Activated naive CD4-positive, alpha-beta T cell treated with anti-CD3 and anti-CD28 coated beads, Interleukin-2, amount 10 ng/mL, durations not matched to agents 7 days and 5 days (primary cell): Measurements from ENCODE around the gene HACL1.

Experiments used
- CTCF ChIA-PET: fragments of 350-600 bp; sonication (Branson Sonifier 250); formaldehyde crosslinking; loops from one replicate; lab custom pipeline; 2021; ENCODE audit warnings: antibody characterized with exemption; lab: Charles Lee
- DNase-seq: peaks from one replicate; pipeline ENCODE4 v3.0.0-alpha.2; 2020
- H3K27ac Mint-ChIP-seq: one replicate; pipeline ENCODE4 v1.8.0; 2021; ENCODE audit warnings: mild to moderate bottlenecking, moderate library complexity, mixed read lengths
- H3K27me3 Mint-ChIP-seq: one replicate; pipeline ENCODE4 v1.8.0; 2021; ENCODE audit warnings: mild to moderate bottlenecking, mixed read lengths
- H3K36me3 Mint-ChIP-seq: one replicate; pipeline ENCODE4 v1.8.0; 2021; ENCODE audit warnings: mixed read lengths
- H3K4me1 Mint-ChIP-seq: one replicate; pipeline ENCODE4 v1.8.0; 2021; ENCODE audit warnings: mixed read lengths
- H3K4me3 Mint-ChIP-seq: one replicate; pipeline ENCODE4 v1.8.0; 2021; ENCODE audit warnings: mild to moderate bottlenecking, moderate library complexity, mixed read lengths
- H3K9me3 Mint-ChIP-seq: one replicate; pipeline ENCODE4 v1.8.0; 2021; ENCODE audit warnings: mixed read lengths

HACL1 gene

GRCh38 chr3:15581471-15582394 lies 19.6 kb downstream of the HACL1 start:
- Mint-ChIP-seq H3K36me3 (peaks cover 32% of the 10 kb centered on the region), H3K4me1 (no peaks in the 10 kb centered on the region)
- no peak for DNase-seq

DNA sequence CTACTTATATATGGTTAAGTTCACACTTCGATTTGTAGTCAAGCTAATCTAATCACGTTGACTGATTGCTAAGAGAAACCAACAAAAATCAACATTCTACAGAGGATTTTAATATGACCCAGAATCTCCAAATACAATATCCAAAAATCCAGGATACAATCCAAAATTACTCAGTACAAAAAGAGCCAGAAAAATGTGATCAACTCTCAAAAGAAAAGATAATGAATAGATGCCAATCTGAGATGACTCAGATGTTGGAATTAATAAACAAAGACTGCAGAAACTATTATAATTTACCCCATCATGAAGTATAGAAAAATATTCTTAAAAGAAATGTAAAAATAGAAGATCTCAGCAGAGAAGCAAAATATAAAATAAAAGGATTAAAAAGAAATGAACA lies 22.3 kb downstream of the HACL1 start:
- CTCF ChIA-PET, result interaction anchor here (0.8 kb wide), 1 partner anchor 9 kb away, joined by 3 read pairs; no protein-coding TSS in a partner anchor
- H3K4me3 Mint-ChIP-seq, result no peak overlapping the region
- H3K4me1 Mint-ChIP-seq, result no peaks in the 10 kb centered on the region
- no peak for DNase-seq
- H3K9me3 Mint-ChIP-seq, result no peaks in the 10 kb centered on the region
- H3K27me3 Mint-ChIP-seq, result no peaks in the 10 kb centered on the region
- peaks cover 23% of the 10 kb centered on the region for H3K36me3 Mint-ChIP-seq
- no peak overlapping the region for H3K27ac Mint-ChIP-seq

More at GRCh38 chr3:15581471-15582394, 19.6 kb downstream of the HACL1 start:
- CTCF ChIA-PET, result no interaction called here
- Mint-ChIP-seq H3K4me3 (no peak overlapping the region), H3K27ac (no peak overlapping the region), H3K27me3 (no peaks in the 10 kb centered on the region), H3K9me3 (no peaks in the 10 kb centered on the region)

- no peak for DNase-seq
- H3K4me1 Mint-ChIP-seq, result no peaks in the 10 kb centered on the region
- no peak overlapping the region for H3K4me3 Mint-ChIP-seq
- no peaks in the 10 kb centered on the region for H3K27me3 Mint-ChIP-seq
- CTCF ChIA-PET, result interaction anchor here (0.8 kb wide), 1 partner anchor 10 kb away, joined by 3 read pairs; no protein-coding TSS in a partner anchor
- no peaks in the 10 kb centered on the region for H3K9me3 Mint-ChIP-seq
- peaks cover 23% of the 10 kb centered on the region for H3K36me3 Mint-ChIP-seq
- H3K27ac Mint-ChIP-seq, result no peak overlapping the region
These were observed 23.0 kb downstream of the HACL1 start for GRCh38 chr3:15578289-15578867.

- no peaks in the 10 kb centered on the region for H3K27me3 Mint-ChIP-seq
- DNase-seq, result no peak
- peaks cover 22% of the 10 kb centered on the region for H3K36me3 Mint-ChIP-seq
- H3K9me3 Mint-ChIP-seq, result no peaks in the 10 kb centered on the region
- no peak overlapping the region for H3K4me3 Mint-ChIP-seq
- H3K27ac Mint-ChIP-seq, result no peak overlapping the region
- no peaks in the 10 kb centered on the region for H3K4me1 Mint-ChIP-seq
- CTCF ChIA-PET, result no interaction called here
These were observed 24.9 kb downstream of the HACL1 start for GRCh38 chr3:15576475-15576874.

DNA sequence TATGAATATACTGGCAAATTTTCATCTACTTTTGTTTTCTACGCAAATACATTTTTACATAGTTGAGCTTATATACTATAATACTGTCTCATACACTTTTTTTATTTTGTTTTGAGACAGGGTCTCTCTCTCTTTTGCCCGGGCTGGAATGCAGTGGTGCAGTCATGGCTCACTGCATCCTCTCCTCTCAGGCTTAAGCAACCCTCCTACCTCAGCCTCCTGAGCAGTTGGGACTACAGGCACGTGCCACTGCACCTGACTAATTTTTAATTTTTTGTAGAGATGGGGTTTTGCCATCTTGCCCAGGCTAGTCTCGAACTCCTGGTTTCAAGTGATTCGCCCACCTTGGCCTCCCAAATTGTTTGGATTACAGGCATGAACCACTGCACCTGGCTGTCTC lies 25.9 kb downstream of the HACL1 start:
- Mint-ChIP-seq H3K36me3 (peaks cover 27% of the 10 kb centered on the region), H3K27ac (no peak overlapping the region), H3K9me3 (no peaks in the 10 kb centered on the region), H3K4me3 (no peak overlapping the region), H3K4me1 (no peaks in the 10 kb centered on the region), H3K27me3 (no peaks in the 10 kb centered on the region)
- CTCF ChIA-PET, result interaction anchor here (1.3 kb wide), 1 partner anchor 17 kb away, joined by 3 read pairs; no protein-coding TSS in a partner anchor
- no peak for DNase-seq

GRCh38 chr3:15572138-15572537 lies 29.2 kb downstream of the HACL1 start:
- no peak overlapping the region for H3K4me3 Mint-ChIP-seq
- no peaks in the 10 kb centered on the region for H3K9me3 Mint-ChIP-seq
- CTCF ChIA-PET, result no interaction called here
- H3K36me3 Mint-ChIP-seq, result peaks cover 33% of the 10 kb centered on the region
- no peak for DNase-seq
- H3K27me3 Mint-ChIP-seq, result no peaks in the 10 kb centered on the region
- peaks cover 8% of the 10 kb centered on the region for H3K4me1 Mint-ChIP-seq
- H3K27ac Mint-ChIP-seq, result no peak overlapping the region

GRCh38 chr3:15563190-15563589 lies 38.2 kb downstream of the HACL1 start:
- Mint-ChIP-seq H3K9me3 (no peaks in the 10 kb centered on the region), H3K4me3 (no peak overlapping the region), H3K36me3 (peaks cover 50% of the 10 kb centered on the region), H3K27me3 (no peaks in the 10 kb centered on the region), H3K27ac (no peak overlapping the region), H3K4me1 (peaks cover 8% of the 10 kb centered on the region)
- DNase-seq, result no peak
- CTCF ChIA-PET, result no interaction called here

- Mint-ChIP-seq H3K4me1 (peaks cover 7% of the 10 kb centered on the region), H3K4me3 (no peak overlapping the region), H3K9me3 (no peaks in the 10 kb centered on the region), H3K36me3 (peaks cover 46% of the 10 kb centered on the region), H3K27me3 (no peaks in the 10 kb centered on the region), H3K27ac (no peak overlapping the region)
- CTCF ChIA-PET, result no interaction called here
- DNase-seq, result no peak
These were observed 38.8 kb downstream of the HACL1 start for GRCh38 chr3:15562560-15562959.

GRCh38 chr3:15558581-15558980 lies 42.8 kb downstream of the HACL1 start:
- H3K9me3 Mint-ChIP-seq, result no peaks in the 10 kb centered on the region
- no peak overlapping the region for H3K4me3 Mint-ChIP-seq
- peaks cover 33% of the 10 kb centered on the region for H3K4me1 Mint-ChIP-seq
- H3K27ac Mint-ChIP-seq, result no peak overlapping the region
- no peaks in the 10 kb centered on the region for H3K27me3 Mint-ChIP-seq
- peaks cover 36% of the 10 kb centered on the region for H3K36me3 Mint-ChIP-seq
- DNase-seq, result no peak
- CTCF ChIA-PET, result interaction anchor here (0.9 to 2.9 kb wide), 9 partner anchors 8 to 450 kb away, joined by 3 to 13 read pairs (median 4); no protein-coding TSS in a partner anchor

DNA sequence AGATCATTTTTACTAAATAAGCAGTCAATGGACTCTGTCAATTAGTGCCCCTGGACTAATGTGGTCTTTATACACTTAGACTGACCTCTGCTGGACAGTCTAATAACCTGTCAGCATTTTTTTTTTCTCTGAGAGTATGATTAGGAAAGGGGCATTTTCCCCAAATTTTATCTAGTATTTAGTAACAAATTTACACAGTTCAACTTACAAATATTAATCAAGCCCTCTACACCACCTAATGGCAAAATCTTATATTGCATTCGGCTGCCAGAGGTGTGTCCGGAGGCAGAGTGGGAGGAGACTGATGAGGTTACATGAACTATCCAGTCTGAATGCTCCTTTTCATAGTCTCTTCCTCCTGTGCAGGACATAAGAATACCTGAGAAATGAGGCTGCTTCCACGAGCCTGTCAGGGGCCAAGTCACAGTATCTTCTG lies 43.8 kb downstream of the HACL1 start:
- H3K4me1 Mint-ChIP-seq, result peaks cover 42% of the 10 kb centered on the region
- CTCF ChIA-PET, result interaction anchor here (0.7 to 3.2 kb wide), 25 partner anchors 9 to 440 kb away, joined by 3 to 33 read pairs (median 4); no protein-coding TSS in a partner anchor
- DNase-seq, result peak; percentile 83
- peaks cover 34% of the 10 kb centered on the region for H3K36me3 Mint-ChIP-seq
- no peaks in the 10 kb centered on the region for H3K27me3 Mint-ChIP-seq
- no peaks in the 10 kb centered on the region for H3K9me3 Mint-ChIP-seq
- H3K4me3 Mint-ChIP-seq, result no peak overlapping the region
- H3K27ac Mint-ChIP-seq, result peak overlapping the region; percentile 68

GRCh38 chr3:15556512-15556911 lies 44.9 kb downstream of the HACL1 start:
- peak overlapping the region; percentile 10 for H3K4me3 Mint-ChIP-seq
- DNase-seq, result no peak
- no peaks in the 10 kb centered on the region for H3K27me3 Mint-ChIP-seq
- peaks cover 35% of the 10 kb centered on the region for H3K36me3 Mint-ChIP-seq
- H3K27ac Mint-ChIP-seq, result peak overlapping the region; percentile 86
- H3K4me1 Mint-ChIP-seq, result peaks cover 44% of the 10 kb centered on the region
- CTCF ChIA-PET, result interaction anchor here (0.5 to 3.2 kb wide), 28 partner anchors 14 to 439 kb away, joined by 3 to 33 read pairs (median 4); partner anchors contain the start of gene CAPN7
- H3K9me3 Mint-ChIP-seq, result no peaks in the 10 kb centered on the region

- H3K27me3 Mint-ChIP-seq, result no peaks in the 10 kb centered on the region
- H3K4me3 Mint-ChIP-seq, result no peak overlapping the region
- H3K36me3 Mint-ChIP-seq, result peaks cover 30% of the 10 kb centered on the region
- peaks cover 5% of the 10 kb centered on the region for H3K9me3 Mint-ChIP-seq
- DNase-seq, result no peak
- no peak overlapping the region for H3K27ac Mint-ChIP-seq
- CTCF ChIA-PET, result interaction anchor here (0.8 to 1.5 kb wide), 2 partner anchors 16 to 127 kb away, joined by 3 read pairs; no protein-coding TSS in a partner anchor
- H3K4me1 Mint-ChIP-seq, result peaks cover 44% of the 10 kb centered on the region
These were observed 47.6 kb downstream of the HACL1 start for GRCh38 chr3:15553749-15554148.

- peaks cover 36% of the 10 kb centered on the region for H3K36me3 Mint-ChIP-seq
- no peak overlapping the region for H3K4me3 Mint-ChIP-seq
- peaks cover 11% of the 10 kb centered on the region for H3K9me3 Mint-ChIP-seq
- peaks cover 34% of the 10 kb centered on the region for H3K4me1 Mint-ChIP-seq
- no peak overlapping the region for H3K27ac Mint-ChIP-seq
- no peak for DNase-seq
- H3K27me3 Mint-ChIP-seq, result no peaks in the 10 kb centered on the region
- CTCF ChIA-PET, result no interaction called here
These were observed 49.5 kb downstream of the HACL1 start for GRCh38 chr3:15551902-15552301.

GRCh38 chr3:15549846-15550245 lies 51.5 kb downstream of the HACL1 start:
- CTCF ChIA-PET, result no interaction called here
- no peak overlapping the region for H3K27ac Mint-ChIP-seq
- H3K36me3 Mint-ChIP-seq, result peaks cover 44% of the 10 kb centered on the region
- no peak for DNase-seq
- no peaks in the 10 kb centered on the region for H3K27me3 Mint-ChIP-seq
- H3K9me3 Mint-ChIP-seq, result peaks cover 21% of the 10 kb centered on the region
- H3K4me1 Mint-ChIP-seq, result peaks cover 15% of the 10 kb centered on the region
- no peak overlapping the region for H3K4me3 Mint-ChIP-seq
